NK-92 treated with Interleukin-12 subunit alpha and Interleukin-12 subunit beta, amount 100 ng/mL, for 24 hours (cell line): Measurements from ENCODE around the gene NBAS.
"Not testable (repeated sequence)": the region's sequence is repeated elsewhere in the genome, so short reads cannot be mapped to it uniquely, and the experiment has no call there.

ENCODE experiments used
- DNase-seq: peaks from one replicate; lab custom pipeline; 2025; lab: John Stamatoyannopoulos, UW

The NBAS gene

DNA sequence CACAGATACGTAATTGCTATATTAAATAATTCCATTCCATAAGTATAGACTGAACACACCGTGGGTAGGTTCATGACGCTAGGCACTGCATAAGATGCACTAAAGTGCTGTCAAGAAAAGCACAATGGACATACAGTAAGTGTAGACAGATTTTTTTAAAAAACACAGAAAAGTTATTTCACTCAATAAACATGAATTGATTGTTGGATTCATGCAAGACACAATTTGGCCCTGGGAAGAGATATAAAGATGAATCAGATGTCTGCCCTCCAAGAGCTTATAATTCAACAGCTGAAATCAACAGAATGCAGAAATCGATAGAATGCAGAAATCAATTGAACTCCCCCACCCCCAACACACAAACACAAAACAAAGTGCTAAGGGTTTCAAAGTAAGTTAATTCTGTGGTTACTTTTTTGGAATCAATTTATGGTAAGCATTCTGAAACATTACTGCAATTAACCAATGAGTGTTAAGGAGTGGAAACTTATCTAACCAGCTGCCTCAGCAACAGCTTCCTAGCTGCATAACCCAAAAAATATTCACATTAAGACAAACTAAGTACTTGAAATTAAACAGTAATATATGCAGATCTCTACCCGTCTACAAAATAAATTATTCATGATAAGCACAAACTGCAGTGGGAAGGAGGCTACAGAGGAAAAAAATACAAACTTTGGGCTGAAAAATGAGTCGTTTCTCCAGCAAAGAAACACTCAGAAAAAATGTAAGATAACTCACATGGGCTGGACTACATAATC is 1.6 kb downstream of the NBAS start:
- no peak for DNase-seq

DNA sequence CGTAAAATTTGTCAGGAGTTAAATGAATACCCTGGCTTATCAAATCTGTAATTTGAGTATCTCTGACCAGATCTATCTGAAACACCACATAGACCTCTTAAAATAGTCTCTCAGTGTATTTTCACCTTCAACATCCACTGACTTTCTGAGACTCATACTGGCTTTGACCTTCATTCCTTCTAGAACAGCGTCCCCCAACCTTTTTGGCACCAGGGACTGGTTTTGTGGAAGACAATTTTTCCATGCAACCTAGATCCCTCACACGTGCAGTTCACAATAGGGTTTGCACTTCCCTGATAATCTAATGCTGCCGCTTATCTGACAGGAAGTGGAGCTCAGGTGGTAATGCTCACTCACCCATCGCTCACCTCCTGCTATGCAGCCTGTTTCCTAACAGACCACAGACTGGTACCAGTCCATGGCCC is 3.2 kb downstream of the NBAS start:
- no peak for DNase-seq

DNA sequence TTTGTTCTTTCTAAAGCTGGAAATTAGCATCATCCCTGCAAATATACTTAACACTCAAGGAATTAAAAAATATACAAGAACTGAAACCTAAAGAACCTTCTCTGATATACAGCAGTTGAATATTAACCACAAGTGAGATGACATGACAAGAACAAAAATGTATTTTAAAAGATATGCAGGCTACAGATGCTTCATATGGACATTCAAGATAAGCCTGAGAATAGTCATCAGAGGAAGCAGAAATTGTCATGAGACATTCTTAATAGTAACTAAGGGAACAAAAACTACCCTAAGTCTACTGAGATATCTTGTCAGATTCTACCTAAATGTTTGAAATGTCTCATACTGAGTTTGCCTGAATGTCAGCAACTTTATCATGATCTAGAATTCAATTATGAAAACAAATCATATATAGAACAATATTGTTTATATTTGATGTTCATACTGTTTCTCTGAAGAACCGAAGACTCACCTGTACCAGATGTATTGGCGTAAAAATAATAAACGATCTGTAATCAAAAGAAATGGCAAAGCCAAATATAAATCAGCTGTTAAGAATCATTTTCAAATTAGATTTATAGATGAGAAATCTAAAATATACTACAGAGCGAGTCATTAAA is 4.7 kb downstream of the NBAS start:
- no peak for DNase-seq

DNA sequence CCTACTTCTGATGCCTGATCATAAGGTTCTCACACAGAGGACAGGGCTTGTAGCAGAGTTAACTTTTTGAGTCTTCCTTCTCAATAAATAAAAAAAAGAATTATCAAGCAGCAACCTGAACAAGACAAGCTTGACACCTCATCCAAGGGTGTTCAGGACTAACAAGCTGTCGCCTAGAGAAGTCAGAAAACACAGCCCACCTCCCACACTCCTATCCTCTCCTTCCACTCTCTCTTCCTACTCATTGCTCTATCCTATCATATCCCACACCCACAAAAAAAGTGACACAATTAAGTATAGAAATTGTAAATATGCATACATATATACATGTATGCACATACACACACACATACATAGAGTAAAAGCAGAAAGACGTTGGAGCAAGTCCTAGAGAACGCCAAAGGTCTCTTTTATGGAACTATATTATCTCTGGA is 5.4 kb downstream of the NBAS start:
- DNase-seq: no peak

DNA sequence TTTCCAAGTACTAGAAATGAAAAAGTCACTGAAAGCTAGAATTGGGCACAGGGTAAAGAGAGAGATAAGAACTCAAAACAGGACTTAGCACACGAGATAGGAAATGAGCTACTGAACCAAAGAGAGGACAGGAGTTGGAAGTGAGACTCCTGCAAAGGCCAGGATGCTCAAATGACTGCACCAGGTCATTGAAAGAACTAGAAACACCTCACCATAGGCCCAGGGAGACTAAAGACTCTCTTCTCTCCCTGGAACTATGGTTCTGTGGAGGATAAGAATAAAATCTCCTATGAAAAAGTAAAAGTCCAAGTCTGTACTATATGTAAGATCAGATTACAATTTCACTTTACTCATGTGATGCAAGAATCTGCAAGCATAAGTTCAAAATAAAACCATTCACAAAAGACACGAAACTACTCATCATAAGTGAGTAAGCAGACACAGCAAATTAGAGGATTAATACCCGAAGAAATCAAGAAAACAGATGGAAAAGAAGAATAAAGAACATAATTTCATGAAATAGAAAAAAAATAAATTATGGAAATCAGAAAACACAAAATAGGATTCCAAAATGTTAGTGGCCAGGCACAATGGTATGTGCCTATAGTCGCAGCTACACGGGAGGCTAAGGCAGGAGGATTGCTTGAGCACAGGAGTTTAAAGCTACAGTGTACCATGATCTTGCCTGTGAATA is 6.5 kb downstream of the NBAS start:
- DNase-seq: no peak

DNA sequence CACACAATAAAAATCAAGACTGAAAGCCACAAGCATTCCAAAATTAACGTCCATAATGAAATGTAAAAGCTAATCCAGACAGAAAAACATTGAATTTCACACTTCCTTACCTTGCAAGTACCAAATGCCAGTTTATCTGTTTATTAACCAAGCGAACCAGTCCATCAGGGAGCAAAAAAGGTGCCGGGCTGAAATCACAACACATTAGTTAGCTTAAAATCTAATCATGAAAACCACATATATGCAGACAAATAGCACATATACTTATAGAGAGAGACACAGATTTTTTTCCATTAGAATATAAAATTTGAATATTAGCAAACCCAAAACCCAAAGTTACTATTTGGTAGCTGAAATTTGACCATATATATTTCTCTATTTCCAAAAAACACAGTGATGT is 7.2 kb downstream of the NBAS start:
- no peak for DNase-seq

DNA sequence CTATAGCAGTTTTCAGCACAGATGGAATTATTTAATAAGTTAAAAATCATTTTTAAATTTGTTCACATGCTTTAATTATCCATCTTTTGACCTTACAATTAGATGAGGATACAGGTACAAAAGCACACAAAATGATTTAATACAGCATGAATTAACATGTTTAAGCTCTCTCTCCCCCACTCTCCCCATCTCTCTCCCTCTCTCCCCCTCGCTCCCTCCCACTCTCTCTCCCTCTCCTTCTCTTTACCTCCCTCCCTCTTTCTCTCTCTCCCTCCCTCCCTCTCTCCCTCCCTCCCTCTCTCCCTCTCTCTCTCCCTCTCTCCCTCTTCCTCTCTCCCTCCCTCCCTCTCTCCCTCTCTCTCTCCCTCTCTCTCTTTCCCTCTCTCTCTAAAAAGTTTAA is 7.6 kb downstream of the NBAS start:
- DNase-seq: no peak

DNA sequence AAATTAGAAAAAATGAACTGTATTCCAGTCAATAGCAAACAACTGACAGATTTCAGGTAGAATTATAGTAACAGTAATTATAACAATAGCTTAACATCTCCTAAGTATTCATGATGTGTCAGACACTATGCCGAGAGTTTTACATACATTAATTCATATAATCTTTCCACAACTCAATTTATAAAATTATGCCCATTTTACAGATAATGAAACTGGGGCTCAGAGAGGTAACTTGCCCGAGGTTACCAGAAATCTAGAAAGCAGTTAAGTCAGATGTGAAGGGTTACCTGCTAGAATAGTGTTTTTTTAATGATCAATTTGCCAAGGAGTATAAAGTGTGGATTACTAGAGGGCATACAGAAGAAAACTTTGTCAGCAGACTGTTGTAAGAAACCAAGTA is 12.2 kb downstream of the NBAS start:
- DNase-seq: no peak

DNA sequence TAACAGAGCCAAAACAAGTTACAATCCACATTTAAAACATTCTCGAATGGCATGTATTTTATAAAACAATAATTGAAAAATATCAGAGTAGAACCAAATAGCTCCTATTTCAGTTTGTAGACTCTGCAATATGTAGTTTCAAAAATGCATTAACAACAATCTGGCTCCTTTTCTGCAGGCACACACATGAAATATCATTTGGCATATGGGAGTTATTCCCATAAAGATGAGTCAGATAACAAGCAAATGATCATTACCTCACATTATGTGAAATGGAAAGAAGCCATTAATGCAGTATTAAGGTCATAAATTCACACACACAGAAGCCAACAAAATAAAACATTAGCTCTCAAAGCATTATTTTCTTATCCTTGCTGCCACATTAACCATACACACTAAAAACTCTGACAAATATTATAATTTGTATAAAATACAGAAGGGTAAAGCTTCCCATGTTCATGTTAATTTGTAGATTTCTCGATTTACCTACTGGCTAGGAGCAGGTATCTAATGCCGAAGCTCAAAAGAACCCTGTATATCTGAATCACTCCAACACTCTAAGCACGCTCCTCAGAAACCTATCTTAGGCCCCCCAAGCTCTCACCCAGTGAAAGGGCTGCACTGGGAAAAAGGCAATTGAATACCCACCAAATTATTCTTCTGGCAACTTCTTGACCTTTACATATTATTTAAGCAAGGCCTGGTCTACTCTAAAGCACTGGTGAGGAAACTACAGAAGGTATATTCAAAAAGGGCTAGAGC is 13.8 kb downstream of the NBAS start:
- DNase-seq: no peak

DNA sequence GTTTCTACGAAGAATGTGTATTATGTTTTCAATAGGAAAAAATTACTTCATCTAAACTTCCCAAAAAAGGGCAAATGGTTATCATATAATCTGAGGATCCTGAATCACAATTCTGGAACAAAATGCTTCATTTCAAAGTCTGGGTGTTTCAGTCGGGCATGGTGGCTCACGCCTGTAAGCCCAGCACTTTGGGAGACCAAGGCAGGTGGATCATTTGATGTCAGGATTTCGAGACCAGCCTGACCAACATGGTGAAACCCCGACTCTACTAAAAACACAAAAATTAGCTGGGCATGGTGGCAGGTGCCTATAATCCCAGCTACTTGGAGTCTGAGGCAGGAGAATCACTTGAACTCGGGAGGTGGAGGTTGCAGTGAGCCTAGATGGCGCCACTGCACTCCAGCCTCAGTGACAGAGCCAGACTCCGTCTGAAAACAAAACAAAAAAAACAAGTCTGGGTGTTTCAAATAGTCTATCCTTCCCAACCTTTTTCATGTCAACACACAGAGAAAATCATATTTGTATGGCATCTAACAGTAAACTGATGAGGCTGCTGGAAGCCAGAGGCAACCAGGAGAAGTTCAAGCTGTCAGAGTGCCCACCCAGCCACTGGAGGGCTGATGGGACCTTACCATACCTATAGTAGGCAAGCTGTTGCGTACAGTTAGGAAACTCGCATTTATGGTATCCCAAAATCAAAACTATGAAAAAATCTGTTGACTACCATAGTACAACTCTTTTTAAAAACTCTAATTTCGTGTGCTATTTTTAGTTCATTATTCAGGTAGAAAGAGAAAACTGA is 14.6 kb downstream of the NBAS start:
- no peak for DNase-seq

DNA sequence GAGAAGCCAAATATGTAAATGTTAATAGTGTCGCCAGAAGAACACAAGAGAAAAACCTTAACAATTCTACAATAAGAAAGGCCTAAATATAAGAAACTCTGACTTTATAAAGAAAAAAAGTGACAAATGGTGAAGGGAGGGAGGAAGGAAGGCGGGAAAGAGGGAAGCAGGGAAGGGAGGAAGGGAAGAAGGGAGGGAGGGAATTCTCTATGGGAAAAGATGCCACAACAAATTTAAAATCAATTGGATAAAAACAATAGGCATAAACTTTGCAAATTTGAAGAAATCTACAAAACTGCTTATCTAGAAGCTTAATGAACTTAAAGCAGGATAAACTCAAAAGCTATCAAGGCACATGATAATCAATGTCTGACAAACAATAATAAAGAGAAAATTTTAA is 16.9 kb downstream of the NBAS start:
- DNase-seq: no peak

DNA sequence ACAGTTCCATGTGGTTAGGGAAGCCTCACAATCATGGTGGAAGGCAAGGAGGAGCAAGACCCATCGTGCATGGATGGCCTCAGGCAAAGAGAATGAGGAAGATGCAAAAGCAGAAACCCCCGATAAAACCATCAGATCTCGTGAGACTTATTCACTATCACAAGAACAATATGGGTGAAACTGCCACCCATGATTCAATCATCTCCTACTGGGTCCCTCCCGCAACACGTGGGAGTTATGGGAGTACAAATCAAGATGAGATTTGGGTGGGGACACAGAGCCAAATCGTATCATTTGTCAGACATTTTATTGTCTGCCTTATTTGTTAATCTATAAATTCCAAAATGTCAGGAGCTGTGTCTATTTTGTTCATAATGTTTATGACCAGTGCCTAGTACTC is 17.6 kb downstream of the NBAS start:
- DNase-seq: no peak

DNA sequence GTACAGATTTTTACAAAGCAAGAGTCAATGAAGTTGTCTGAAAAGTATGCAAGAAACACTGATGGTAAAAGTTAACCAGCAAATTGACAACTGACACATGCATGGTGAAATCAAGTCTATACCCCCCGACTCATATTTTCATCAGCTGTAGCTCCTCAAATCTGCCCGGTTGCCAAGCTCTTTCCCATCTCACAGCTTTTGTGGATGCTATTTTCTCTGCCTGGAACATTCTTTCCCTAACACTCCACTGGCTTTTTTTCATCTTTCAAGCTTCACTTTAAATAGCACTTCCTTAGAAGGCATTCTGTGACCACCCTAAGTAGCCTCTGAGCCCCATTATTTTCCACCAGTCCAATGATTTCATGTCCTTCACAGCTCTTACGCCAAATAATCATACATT is 18.1 kb downstream of the NBAS start:
- no peak for DNase-seq

DNA sequence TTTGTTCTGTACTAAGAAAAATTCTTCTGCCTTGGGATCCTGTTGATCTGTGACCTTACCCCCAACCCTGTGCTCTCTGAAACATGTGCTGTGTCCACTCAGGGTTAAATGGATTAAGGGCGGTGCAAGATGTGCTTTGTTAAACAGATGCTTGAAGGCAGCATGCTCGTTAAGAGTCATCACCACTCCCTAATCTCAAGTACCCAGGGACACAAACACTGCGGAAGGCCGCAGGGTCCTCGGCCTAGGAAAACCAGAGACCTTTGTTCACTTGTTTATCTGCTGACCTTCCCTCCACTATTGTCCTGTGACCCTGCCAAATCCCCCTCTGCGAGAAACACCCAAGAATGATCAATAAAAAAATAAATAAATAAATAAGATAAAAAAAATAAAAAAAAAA is 18.9 kb downstream of the NBAS start:
- not testable (repeated sequence) for DNase-seq

DNA sequence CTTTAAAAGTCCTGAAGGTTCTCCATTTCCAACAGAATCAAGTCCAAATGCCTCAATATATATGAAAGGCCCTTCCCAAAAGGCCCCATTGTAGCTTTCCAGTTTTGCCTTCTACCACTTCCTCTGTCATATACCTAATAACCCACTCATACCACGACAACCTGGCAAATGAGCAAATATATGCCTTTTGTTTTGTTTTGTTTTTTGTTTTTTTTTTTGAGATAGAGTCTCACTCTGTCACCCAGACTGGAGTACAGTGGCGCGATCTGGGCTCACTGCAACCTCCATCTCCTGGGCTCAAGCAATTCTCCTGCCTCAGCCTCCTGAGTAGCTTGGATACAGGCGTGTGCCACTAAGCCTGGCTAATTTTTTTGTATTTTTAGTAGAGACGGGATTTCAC is 20.6 kb downstream of the NBAS start:
- DNase-seq: not testable (repeated sequence)

DNA sequence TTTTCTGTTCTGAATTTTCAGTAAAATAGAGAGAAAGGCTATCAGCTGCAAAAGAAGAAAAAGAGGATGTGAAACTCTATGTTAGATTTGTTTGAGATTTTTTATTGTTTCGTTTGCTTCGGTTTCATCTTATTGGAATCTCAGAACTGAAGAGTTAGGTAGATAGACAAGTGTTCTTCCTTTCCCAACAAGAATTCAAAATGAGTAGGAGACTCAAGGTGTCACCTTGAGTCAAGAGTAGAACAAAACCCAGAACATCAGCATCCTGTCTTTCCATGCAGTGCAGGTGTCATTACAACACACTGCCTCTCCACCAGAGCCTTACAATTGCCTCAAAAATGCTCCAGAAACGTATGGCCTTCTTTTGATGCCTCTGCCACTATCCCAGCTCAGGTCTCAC is 21.1 kb downstream of the NBAS start:
- no peak for DNase-seq

DNA sequence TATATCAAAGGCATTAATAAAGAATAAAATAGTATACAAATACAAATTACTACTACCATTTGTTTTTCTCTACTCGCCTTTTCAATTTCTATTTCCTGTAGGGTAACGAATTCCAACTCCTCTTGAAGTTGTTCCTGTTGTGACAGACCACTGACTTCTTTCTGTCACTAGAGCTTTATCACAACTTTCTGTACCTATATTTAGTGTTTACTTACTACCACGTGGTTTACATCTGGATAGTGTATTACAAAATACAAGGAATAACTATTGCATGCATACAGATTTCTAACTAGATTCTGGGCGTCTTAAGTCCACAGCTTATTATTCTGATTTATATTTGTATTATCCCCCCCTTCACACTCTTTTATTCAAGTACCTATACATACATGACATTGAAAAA is 22.3 kb downstream of the NBAS start:
- DNase-seq: no peak

DNA sequence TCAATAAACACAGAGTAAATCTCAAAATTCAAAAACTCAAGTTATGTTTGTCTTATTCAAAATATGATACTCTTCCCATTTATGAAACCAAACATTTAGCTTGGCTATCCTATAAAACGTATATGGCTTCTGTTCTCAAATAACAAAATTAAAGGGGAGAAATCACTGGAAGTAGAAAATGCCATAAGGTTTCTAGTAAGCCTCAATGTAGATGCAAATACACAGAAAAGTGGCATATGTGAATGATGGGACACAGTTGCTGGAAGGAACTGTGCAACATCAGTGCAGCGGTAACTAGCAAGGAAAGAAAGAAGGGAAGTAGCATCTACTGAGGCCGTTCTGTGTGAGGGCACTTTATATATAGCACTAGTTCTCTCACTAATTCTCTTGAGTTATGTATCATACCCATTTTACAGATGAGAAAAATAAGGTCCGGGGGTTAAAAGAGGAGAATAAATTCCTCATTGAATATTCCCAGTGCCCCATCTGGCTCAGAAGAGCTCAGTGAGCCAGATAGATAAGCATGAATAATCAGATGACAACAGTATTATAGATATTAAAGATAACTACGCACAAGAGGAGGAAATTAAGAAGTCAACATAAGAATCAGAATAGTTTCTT is 27.2 kb downstream of the NBAS start:
- no peak for DNase-seq

DNA sequence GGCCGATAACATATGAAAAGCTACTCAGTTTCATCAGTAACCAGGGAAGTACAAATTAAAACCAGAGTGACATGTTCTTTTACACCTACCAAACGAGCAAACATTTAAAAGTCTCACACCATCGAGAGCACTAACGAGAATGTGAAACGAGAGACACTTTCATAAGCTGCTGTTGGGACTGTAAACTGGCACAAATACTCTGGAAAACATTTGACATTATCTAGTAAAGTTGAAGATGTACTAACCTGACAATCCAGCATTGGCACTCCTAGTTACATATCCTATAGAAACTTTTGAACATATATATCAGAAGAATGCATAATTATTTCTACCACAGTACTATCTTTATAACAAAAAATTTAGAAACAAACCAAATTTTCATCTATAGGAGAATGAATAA is 28.1 kb downstream of the NBAS start:
- DNase-seq: no peak

DNA sequence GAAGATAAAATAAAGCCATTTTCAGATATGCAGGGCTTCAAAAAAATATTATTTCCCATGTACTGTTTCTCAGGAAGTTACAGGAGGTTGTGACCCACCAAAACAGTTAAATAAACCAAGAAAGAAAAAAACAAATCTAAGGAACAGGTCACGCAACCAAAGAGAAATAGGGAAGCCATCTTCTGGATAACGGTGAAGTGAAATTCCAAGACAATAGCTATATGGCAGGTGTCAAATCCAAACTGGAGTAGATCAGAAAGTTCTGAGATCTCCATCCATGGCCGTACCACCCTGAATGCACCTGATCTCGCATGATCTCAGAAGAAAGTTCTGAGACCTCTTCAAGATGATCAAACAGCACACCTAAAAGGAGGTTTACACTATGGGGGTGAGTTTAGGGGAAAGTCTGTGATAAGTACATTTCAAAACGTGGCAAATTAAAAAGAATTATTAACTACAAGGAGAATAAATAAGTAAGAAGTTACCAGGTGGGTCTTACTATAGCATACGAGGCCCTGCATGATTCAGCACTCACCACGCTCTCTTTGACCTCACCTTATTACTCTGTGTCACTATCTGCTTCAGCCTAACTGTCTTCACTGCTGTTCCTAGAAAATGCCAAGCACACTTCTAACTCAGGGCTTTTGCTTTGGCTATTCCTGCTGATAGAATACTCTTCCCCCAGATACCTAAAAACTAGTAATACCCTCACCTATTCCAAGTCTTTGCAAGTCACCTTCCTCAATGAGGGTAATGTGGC is 29.9 kb downstream of the NBAS start:
- no peak for DNase-seq
